Measurements from ENCODE around the gene RGL1. TPM values are rescaled to one million over a fixed set of nuclear protein-coding genes. Genes with fewer than 3 reads are reported as not detected.

The RGL1 gene
- total RNA-seq, 1 experiment from 2014 or later, result 34.5 TPM

GRCh38 chr1:183827801-183828200 is 22.9 kb downstream of the RGL1 start:
- Histone ChIP-seq H3K36me3 (ENCODE audit: control insufficient read depth, insufficient read depth, low read length) (no peaks in the 10 kb centered on the region), H3K27me3 (replicated peaks; ENCODE audit: control insufficient read depth, insufficient read depth, low read length) (no peaks in the 10 kb centered on the region), H3K9me3 (no peaks in the 10 kb centered on the region), H3K4me3 (ENCODE audit: low read depth, low read length) (no peak overlapping the region), H3K4me1 (peaks cover 10% of the 10 kb centered on the region; the same call in 1 of the 2 replicates)
- DNase-seq, result no peak
- intact Hi-C loops (cut with micrococcal nuclease; ENCODE audit: unreplicated experiment), result loop anchor here (5.0 to 10.0 kb wide), 2 partner anchors 64 to 227 kb away; partner anchors contain the start of gene TSEN15
- H3K27me3 Mint-ChIP-seq (ENCODE audit: insufficient read depth, unreplicated experiment), result no peaks in the 10 kb centered on the region
- TF ChIP-seq, protein P1, sequence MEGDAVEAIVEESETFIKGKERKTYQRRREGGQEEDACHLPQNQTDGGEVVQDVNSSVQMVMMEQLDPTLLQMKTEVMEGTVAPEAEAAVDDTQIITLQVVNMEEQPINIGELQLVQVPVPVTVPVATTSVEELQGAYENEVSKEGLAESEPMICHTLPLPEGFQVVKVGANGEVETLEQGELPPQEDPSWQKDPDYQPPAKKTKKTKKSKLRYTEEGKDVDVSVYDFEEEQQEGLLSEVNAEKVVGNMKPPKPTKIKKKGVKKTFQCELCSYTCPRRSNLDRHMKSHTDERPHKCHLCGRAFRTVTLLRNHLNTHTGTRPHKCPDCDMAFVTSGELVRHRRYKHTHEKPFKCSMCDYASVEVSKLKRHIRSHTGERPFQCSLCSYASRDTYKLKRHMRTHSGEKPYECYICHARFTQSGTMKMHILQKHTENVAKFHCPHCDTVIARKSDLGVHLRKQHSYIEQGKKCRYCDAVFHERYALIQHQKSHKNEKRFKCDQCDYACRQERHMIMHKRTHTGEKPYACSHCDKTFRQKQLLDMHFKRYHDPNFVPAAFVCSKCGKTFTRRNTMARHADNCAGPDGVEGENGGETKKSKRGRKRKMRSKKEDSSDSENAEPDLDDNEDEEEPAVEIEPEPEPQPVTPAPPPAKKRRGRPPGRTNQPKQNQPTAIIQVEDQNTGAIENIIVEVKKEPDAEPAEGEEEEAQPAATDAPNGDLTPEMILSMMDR (IDR thresholded peaks at IDR 0.05; ENCODE audit: insufficient read depth in 1 of 2, low read depth in 1 of 2, low read length in 1 of 2, severe bottlenecking in 1 of 2, unreplicated experiment in 1 of 2), result no peak
- POLR2A ChIA-PET, result no interaction called here
- H3K36me3 Mint-ChIP-seq (ENCODE audit: insufficient read depth, unreplicated experiment), result peaks cover 17% of the 10 kb centered on the region
- H3K27ac Mint-ChIP-seq (ENCODE audit: unreplicated experiment), result no peak overlapping the region
- H3K9me3 Mint-ChIP-seq (ENCODE audit: unreplicated experiment), result no peaks in the 10 kb centered on the region
- CTCF ChIA-PET, result interaction anchor here (0.7 kb wide), 1 partner anchor 143 kb away, joined by 3 read pairs; no protein-coding TSS in a partner anchor
- H3K4me3 Mint-ChIP-seq (ENCODE audit: unreplicated experiment), result no peak overlapping the region
- no TSS peak for BruUV-seq (replicated peaks)
- H3K4me1 Mint-ChIP-seq (ENCODE audit: low read depth, unreplicated experiment), result peaks cover 15% of the 10 kb centered on the region

- DNase-seq, result no peak
- intact Hi-C loops (cut with micrococcal nuclease; ENCODE audit: unreplicated experiment), result no loop called here
- TF ChIP-seq, protein P1 (IDR thresholded peaks at IDR 0.05; ENCODE audit: insufficient read depth in 1 of 2, low read depth in 1 of 2, low read length in 1 of 2, severe bottlenecking in 1 of 2, unreplicated experiment in 1 of 2), result no peak
- Mint-ChIP-seq H3K27me3 (ENCODE audit: insufficient read depth, unreplicated experiment) (no peaks in the 10 kb centered on the region), H3K27ac (ENCODE audit: unreplicated experiment) (no peak overlapping the region), H3K36me3 (ENCODE audit: insufficient read depth, unreplicated experiment) (peaks cover 13% of the 10 kb centered on the region), H3K4me3 (ENCODE audit: unreplicated experiment) (no peak overlapping the region), H3K4me1 (ENCODE audit: low read depth, unreplicated experiment) (no peaks in the 10 kb centered on the region), H3K9me3 (ENCODE audit: unreplicated experiment) (no peaks in the 10 kb centered on the region)
- Histone ChIP-seq H3K9me3 (no peaks in the 10 kb centered on the region), H3K4me3 (ENCODE audit: low read depth, low read length) (no peak overlapping the region), H3K36me3 (ENCODE audit: control insufficient read depth, insufficient read depth, low read length) (no peaks in the 10 kb centered on the region), H3K4me1 (peaks cover 10% of the 10 kb centered on the region; the same call in 1 of the 2 replicates), H3K27me3 (replicated peaks; ENCODE audit: control insufficient read depth, insufficient read depth, low read length) (no peaks in the 10 kb centered on the region)
- ChIA-PET CTCF (interaction anchor here (0.6 kb wide), 1 partner anchor 247 kb away, joined by 3 read pairs; no protein-coding TSS in a partner anchor), POLR2A (no interaction called here)
- no TSS peak for BruUV-seq (replicated peaks)
Observed at GRCh38 chr1:183830389-183830788, 25.5 kb downstream of the RGL1 start.

GRCh38 chr1:183831311-183831710 is 26.4 kb downstream of the RGL1 start:
- peaks cover 10% of the 10 kb centered on the region; the same call in 1 of the 2 replicates for H3K4me1 ChIP-seq
- no peak for DNase-seq
- H3K36me3 Mint-ChIP-seq (ENCODE audit: insufficient read depth, unreplicated experiment), result peaks cover 6% of the 10 kb centered on the region
- no peaks in the 10 kb centered on the region for H3K9me3 Mint-ChIP-seq (ENCODE audit: unreplicated experiment)
- no peaks in the 10 kb centered on the region for H3K4me1 Mint-ChIP-seq (ENCODE audit: low read depth, unreplicated experiment)
- no peaks in the 10 kb centered on the region for H3K36me3 ChIP-seq (ENCODE audit: control insufficient read depth, insufficient read depth, low read length)
- BruUV-seq (replicated peaks), result no TSS peak
- POLR2A ChIA-PET, result no interaction called here
- TF ChIP-seq, protein P1 (IDR thresholded peaks at IDR 0.05; ENCODE audit: insufficient read depth in 1 of 2, low read depth in 1 of 2, low read length in 1 of 2, severe bottlenecking in 1 of 2, unreplicated experiment in 1 of 2), result no peak
- no peak overlapping the region for H3K4me3 Mint-ChIP-seq (ENCODE audit: unreplicated experiment)
- H3K27ac Mint-ChIP-seq (ENCODE audit: unreplicated experiment), result no peak overlapping the region
- no peak overlapping the region for H3K4me3 ChIP-seq (ENCODE audit: low read depth, low read length)
- no peaks in the 10 kb centered on the region for H3K27me3 ChIP-seq (replicated peaks; ENCODE audit: control insufficient read depth, insufficient read depth, low read length)
- CTCF ChIA-PET, result no interaction called here
- intact Hi-C loops (cut with micrococcal nuclease; ENCODE audit: unreplicated experiment), result no loop called here
- H3K27me3 Mint-ChIP-seq (ENCODE audit: insufficient read depth, unreplicated experiment), result no peaks in the 10 kb centered on the region
- H3K9me3 ChIP-seq, result no peaks in the 10 kb centered on the region

Data from Caco-2 (cell line).